Mesothelial cell of epicardium (in vitro differentiated cells): ENCODE results near the gene NTRK3. TPM values are rescaled to one million over a fixed set of nuclear protein-coding genes. Genes with fewer than 3 reads are reported as not detected.

Experiments used
- DNase-seq, 2 experiments: peaks; one replicate each; pipeline ENCODE4 v3.0.0; 2021; ENCODE audit warnings: low spot score in 2 of 2; ENCODE audit not compliant: unreplicated experiment in 2 of 2
- H3K27ac Mint-ChIP-seq: 2 replicates; pipeline ENCODE4 v1.8.0; 2021; ENCODE audit warnings: mixed read lengths
- H3K27me3 Mint-ChIP-seq: 2 replicates; pipeline ENCODE4 v1.8.0; 2021; ENCODE audit warnings: low read depth, mixed read lengths
- H3K36me3 Mint-ChIP-seq: 2 replicates; pipeline ENCODE4 v1.8.0; 2021; ENCODE audit warnings: mixed read lengths
- H3K4me1 Mint-ChIP-seq: 2 replicates; pipeline ENCODE4 v1.8.0; 2021; ENCODE audit warnings: mixed read lengths
- H3K4me3 Mint-ChIP-seq: 2 replicates; pipeline ENCODE4 v1.8.0; 2021; ENCODE audit warnings: mild to moderate bottlenecking, moderate library complexity, mixed read lengths
- H3K9me3 Mint-ChIP-seq: 2 replicates; pipeline ENCODE4 v1.8.0; 2021; ENCODE audit warnings: mixed read lengths
- CTCF ChIP-seq: fragments of 200-600 bp; sonication (generic); IDR thresholded peaks from one replicate; pipeline ENCODE4 v1.5.0; 2021; ENCODE audit warnings: antibody characterized with exemption; ENCODE audit not compliant: unreplicated experiment
- total RNA-seq: library from RNA; stranded (reverse); gene quantifications from 3 replicates; pipeline ENCODE4 v1.2.1, GENCODE V29; 2021

NTRK3 gene
- total RNA-seq, 1 donor from 2014 or later: 2.1 TPM

- DNase-seq: no peak
- Mint-ChIP-seq H3K4me1 (no peaks in the 10 kb centered on the region), H3K9me3 (no peaks in the 10 kb centered on the region), H3K36me3 (no peaks in the 10 kb centered on the region), H3K4me3 (no peak overlapping the region), H3K27me3 (peaks cover 7% of the 10 kb centered on the region), H3K27ac (no peak overlapping the region)
- TF ChIP-seq CTCF: no peak
Observed at GRCh38 chr15:87901008-87901407, 355.5 kb downstream of the NTRK3 start.

- Mint-ChIP-seq H3K36me3 (no peaks in the 10 kb centered on the region), H3K4me1 (peaks cover 2% of the 10 kb centered on the region), H3K4me3 (no peak overlapping the region), H3K9me3 (no peaks in the 10 kb centered on the region), H3K27ac (no peak overlapping the region), H3K27me3 (peaks cover 18% of the 10 kb centered on the region)
- no peak for TF ChIP-seq CTCF
- DNase-seq: no peak
Observed at GRCh38 chr15:87896936-87897335, 359.6 kb downstream of the NTRK3 start.

GRCh38 chr15:87887177-87887576 is 369.4 kb downstream of the NTRK3 start:
- no peaks in the 10 kb centered on the region for H3K36me3 Mint-ChIP-seq
- H3K4me3 Mint-ChIP-seq: no peak overlapping the region
- H3K4me1 Mint-ChIP-seq: no peaks in the 10 kb centered on the region
- no peak for DNase-seq
- H3K27ac Mint-ChIP-seq: no peak overlapping the region
- peaks cover 10% of the 10 kb centered on the region for H3K9me3 Mint-ChIP-seq
- H3K27me3 Mint-ChIP-seq: peaks cover 24% of the 10 kb centered on the region
- no peak for TF ChIP-seq CTCF

DNA sequence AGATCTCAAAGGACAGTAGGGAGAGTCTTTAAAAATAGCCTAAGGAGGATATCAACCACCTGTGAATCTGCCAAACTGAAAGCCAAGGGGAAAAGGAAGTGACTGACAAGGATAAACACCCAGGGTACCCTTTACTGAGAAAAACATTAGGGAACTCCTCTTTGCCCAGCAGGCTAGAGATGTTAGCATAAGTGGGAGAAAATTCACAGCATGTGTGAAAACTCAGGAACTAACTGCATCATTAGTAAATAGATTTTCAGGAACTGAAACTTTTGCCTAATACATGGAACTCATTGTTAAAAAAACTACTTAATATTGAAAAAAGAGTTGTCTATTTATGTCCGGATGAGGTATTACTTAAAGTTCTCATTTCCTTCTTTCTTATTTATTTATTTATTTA is 375.5 kb downstream of the NTRK3 start:
- no peak overlapping the region for H3K4me3 Mint-ChIP-seq
- H3K36me3 Mint-ChIP-seq: no peaks in the 10 kb centered on the region
- H3K27ac Mint-ChIP-seq: no peak overlapping the region
- DNase-seq: no peak
- H3K27me3 Mint-ChIP-seq: peaks cover 4% of the 10 kb centered on the region
- H3K4me1 Mint-ChIP-seq: peaks cover 17% of the 10 kb centered on the region
- TF ChIP-seq CTCF: no peak
- H3K9me3 Mint-ChIP-seq: peaks cover 9% of the 10 kb centered on the region

GRCh38 chr15:87877822-87878542 is 378.6 kb downstream of the NTRK3 start:
- H3K9me3 Mint-ChIP-seq: no peaks in the 10 kb centered on the region
- H3K27ac Mint-ChIP-seq: no peak overlapping the region
- H3K27me3 Mint-ChIP-seq: peaks cover 6% of the 10 kb centered on the region
- no peak for DNase-seq
- TF ChIP-seq CTCF: no peak
- no peak overlapping the region for H3K4me3 Mint-ChIP-seq
- H3K36me3 Mint-ChIP-seq: no peaks in the 10 kb centered on the region
- peaks cover 26% of the 10 kb centered on the region for H3K4me1 Mint-ChIP-seq
